ENCODE results near the gene RANGAP1. TPM values are rescaled to one million over a fixed set of nuclear protein-coding genes. Genes with fewer than 3 reads are reported as not detected.

RANGAP1 gene
- total and polyA plus RNA-seq, 7 donors: 18.7 to 64.8 (median 30.7) TPM

DNA sequence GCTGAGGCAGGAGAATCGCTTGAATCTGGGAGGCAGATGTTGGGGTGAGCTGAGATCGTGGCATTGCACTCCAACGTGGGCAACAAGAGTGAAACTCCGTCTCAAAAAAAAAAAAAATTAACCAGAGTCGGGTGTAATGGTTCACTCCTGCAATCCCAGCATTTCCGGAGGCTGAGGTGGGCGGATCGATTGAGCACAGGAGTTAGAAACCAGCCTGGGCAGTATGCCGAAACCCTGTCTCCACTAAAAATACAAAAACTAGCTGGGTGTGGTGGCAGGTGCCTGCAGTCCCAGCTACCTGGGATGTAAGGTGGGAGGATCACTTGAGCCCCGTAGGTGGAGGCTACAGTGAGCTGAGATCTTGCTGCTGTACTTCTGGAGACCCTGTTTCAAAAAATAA, 1.5 kb downstream of the RANGAP1 start:
- WGBS, 2 donors: 87 to 89% methylated on average over 10 of the region's 10 CpGs
- no peak overlapping the region for H3K4me3 ChIP-seq
- no peaks in the 10 kb centered on the region for H3K27me3 ChIP-seq
- no peaks in the 10 kb centered on the region for H3K9me3 ChIP-seq
- H3K4me1 ChIP-seq: peaks cover 0 to 18% (median 12%) of the 10 kb centered on the region in 4 donors
- intact Hi-C loops (cut with DNase I): loop anchor here (10.0 kb wide), 1 partner anchor 240 kb away; no protein-coding TSS in a partner anchor
- TF ChIP-seq POLR2A (IDR thresholded peaks at IDR 0.05): no peak
- TF ChIP-seq, protein P1, sequence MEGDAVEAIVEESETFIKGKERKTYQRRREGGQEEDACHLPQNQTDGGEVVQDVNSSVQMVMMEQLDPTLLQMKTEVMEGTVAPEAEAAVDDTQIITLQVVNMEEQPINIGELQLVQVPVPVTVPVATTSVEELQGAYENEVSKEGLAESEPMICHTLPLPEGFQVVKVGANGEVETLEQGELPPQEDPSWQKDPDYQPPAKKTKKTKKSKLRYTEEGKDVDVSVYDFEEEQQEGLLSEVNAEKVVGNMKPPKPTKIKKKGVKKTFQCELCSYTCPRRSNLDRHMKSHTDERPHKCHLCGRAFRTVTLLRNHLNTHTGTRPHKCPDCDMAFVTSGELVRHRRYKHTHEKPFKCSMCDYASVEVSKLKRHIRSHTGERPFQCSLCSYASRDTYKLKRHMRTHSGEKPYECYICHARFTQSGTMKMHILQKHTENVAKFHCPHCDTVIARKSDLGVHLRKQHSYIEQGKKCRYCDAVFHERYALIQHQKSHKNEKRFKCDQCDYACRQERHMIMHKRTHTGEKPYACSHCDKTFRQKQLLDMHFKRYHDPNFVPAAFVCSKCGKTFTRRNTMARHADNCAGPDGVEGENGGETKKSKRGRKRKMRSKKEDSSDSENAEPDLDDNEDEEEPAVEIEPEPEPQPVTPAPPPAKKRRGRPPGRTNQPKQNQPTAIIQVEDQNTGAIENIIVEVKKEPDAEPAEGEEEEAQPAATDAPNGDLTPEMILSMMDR (IDR thresholded peaks at IDR 0.05): no peak
- no peak for TF ChIP-seq EP300 (IDR thresholded peaks at IDR 0.05)
- no peak for TF ChIP-seq POLR2AphosphoS5 (IDR thresholded peaks at IDR 0.05)
- DNase-seq: no peak
- H3K27ac ChIP-seq: peak overlapping the region in 2 of 4 donors; percentile 88 to 93
- H3K36me3 ChIP-seq: peaks cover 0 to 42% (median 9%) of the 10 kb centered on the region in 4 donors

DNA sequence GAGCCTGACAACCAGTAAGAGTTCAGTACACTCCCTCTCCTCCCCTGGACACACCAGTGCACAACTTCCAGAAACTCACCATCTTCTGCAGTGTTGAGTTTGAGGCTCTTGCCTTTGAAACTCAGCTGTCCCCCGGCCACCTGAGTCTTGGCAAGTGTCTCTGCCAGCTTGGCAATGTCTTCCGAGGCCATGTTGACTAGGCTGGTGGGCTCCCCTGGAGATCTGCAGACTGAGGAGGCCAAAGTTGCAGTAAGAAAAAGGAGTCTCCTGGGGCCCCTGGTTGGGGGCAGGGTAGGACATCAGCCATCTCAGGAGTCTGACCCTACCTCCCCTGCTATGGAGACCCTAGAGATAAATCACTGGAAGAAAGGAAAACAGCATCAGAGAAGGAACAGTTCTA, 5.1 kb downstream of the RANGAP1 start:
- peaks cover 0 to 74% (median 22%) of the 10 kb centered on the region in 4 donors for H3K36me3 ChIP-seq
- 97 to 98% methylated on average over 2 of the region's 2 CpGs for WGBS, 2 donors

DNA sequence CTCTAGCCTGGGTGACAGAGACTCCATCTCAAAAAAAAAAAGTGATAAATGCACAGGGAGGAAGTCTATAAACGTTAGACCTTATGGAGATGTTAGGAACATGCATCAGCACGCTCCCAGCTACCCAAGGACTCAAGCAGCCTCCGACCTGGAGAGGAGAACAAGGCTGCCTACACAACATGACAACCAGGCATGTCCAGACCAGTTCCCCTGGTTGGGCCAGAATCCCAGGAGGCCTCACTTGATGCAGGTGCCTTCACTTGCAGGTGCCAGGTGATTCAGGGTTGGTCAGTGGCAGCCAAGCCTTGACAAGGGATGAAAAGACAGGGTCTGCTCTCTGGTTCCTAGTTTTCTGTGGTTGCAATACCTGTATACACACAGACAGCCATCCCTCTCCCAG, 5.9 kb downstream of the RANGAP1 start:
- Histone ChIP-seq H3K36me3 (peaks cover 0 to 82% (median 23%) of the 10 kb centered on the region in 4 donors), H3K4me3 (no peak overlapping the region), H3K9me3 (no peaks in the 10 kb centered on the region), H3K27me3 (no peaks in the 10 kb centered on the region), H3K27ac (no peak overlapping the region), H3K4me1 (peaks cover 0 to 5% (median 4%) of the 10 kb centered on the region in 4 donors)
- 87 to 90% methylated on average over 3 of the region's 3 CpGs for WGBS, 2 donors
- TF ChIP-seq POLR2AphosphoS5 (IDR thresholded peaks at IDR 0.05) (no peak), POLR2A (IDR thresholded peaks at IDR 0.05) (no peak), EP300 (IDR thresholded peaks at IDR 0.05) (no peak)
- TF ChIP-seq, protein P1 (IDR thresholded peaks at IDR 0.05): no peak
- intact Hi-C loops (cut with DNase I): loop anchor here (10.0 kb wide), 1 partner anchor 245 kb away; no protein-coding TSS in a partner anchor
- no peak for DNase-seq

More for the DNA sequence above, 5.1 kb downstream of the RANGAP1 start:
- Histone ChIP-seq H3K9me3 (no peaks in the 10 kb centered on the region), H3K27me3 (no peaks in the 10 kb centered on the region), H3K27ac (no peak overlapping the region), H3K4me3 (no peak overlapping the region), H3K4me1 (peaks cover 0 to 12% (median 10%) of the 10 kb centered on the region in 4 donors)
- intact Hi-C loops (cut with DNase I): loop anchor here (10.0 kb wide), 1 partner anchor 244 kb away; no protein-coding TSS in a partner anchor
- no peak for DNase-seq
- TF ChIP-seq, protein P1 (IDR thresholded peaks at IDR 0.05): no peak
- TF ChIP-seq POLR2AphosphoS5 (IDR thresholded peaks at IDR 0.05) (no peak), POLR2A (IDR thresholded peaks at IDR 0.05) (no peak), EP300 (IDR thresholded peaks at IDR 0.05) (no peak)

DNA sequence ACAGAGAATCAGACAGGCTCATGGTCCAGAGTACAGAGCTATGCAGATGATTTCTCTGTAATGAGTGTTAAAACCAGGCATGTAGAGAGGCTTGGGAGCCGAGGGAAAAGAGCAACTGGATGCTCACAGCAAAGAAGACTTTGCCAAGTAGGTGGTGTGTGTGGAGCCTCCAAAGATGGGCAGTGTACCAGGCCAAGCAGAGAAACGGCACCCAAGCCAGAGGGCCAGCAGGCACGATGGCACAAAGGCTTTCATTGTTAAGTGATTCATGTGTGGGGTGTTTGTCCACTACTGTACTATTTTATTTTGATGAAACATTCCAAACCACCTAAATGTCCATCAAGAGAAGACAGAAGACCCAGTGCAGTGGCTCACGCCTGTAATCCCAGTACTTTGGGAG, 11.1 kb downstream of the RANGAP1 start:
- intact Hi-C loops (cut with DNase I): no loop called here
- no peak for DNase-seq
- WGBS, 2 donors: 94 to 95% methylated on average over 4 of the region's 4 CpGs
- H3K9me3 ChIP-seq: no peaks in the 10 kb centered on the region
- H3K36me3 ChIP-seq: peaks cover 4 to 93% (median 48%) of the 10 kb centered on the region in 4 donors
- H3K27ac ChIP-seq: no peak overlapping the region
- H3K27me3 ChIP-seq: no peaks in the 10 kb centered on the region
- TF ChIP-seq, protein P1 (IDR thresholded peaks at IDR 0.05): no peak
- TF ChIP-seq POLR2A (IDR thresholded peaks at IDR 0.05): no peak
- no peak for TF ChIP-seq EP300 (IDR thresholded peaks at IDR 0.05)
- TF ChIP-seq POLR2AphosphoS5 (IDR thresholded peaks at IDR 0.05): no peak
- no peaks in the 10 kb centered on the region for H3K4me1 ChIP-seq
- no peak overlapping the region for H3K4me3 ChIP-seq

DNA sequence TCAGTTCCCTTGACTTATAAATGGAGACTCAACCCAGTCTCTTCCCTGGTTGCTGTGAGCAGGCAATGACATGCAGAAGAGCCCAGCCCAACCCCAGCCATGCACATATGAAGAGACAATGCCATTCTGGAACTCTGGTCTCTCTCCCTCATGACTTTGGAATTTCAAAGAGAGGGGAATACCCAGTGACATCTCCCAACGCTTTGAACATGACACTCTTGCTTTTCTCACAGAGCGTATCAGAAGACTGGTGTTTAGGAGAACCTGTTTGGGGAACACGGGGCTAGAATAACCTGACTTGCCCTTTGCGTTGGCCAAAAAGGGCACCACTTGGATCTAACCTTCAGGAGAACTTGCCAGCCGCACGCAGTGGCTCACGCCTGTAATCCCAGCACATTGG, 12.9 kb downstream of the RANGAP1 start:
- TF ChIP-seq EP300 (IDR thresholded peaks at IDR 0.05) (no peak), POLR2AphosphoS5 (IDR thresholded peaks at IDR 0.05) (no peak), POLR2A (IDR thresholded peaks at IDR 0.05) (no peak)
- intact Hi-C loops (cut with DNase I): no loop called here
- H3K4me1 ChIP-seq: no peaks in the 10 kb centered on the region
- H3K27me3 ChIP-seq: no peaks in the 10 kb centered on the region
- H3K9me3 ChIP-seq: no peaks in the 10 kb centered on the region
- no peak for DNase-seq
- peaks cover 4 to 93% (median 45%) of the 10 kb centered on the region in 4 donors for H3K36me3 ChIP-seq
- H3K4me3 ChIP-seq: no peak overlapping the region
- WGBS, 2 donors: 96% methylated on average over 7 of the region's 7 CpGs
- no peak overlapping the region for H3K27ac ChIP-seq

All from sigmoid colon (tissue), 7 donors.